DMS53 treated with DMSO at 0.1 percent for 48 hours (cell line): Measurements from ENCODE around the gene CEP68.
"Not testable (repeated sequence)": the region's sequence is repeated elsewhere in the genome, so short reads cannot be mapped to it uniquely, and the experiment has no call there.

Experiments
- DNase-seq: peaks from one replicate; lab custom pipeline; 2025; ENCODE audit not compliant: unreplicated experiment; lab: John Stamatoyannopoulos, UW

The CEP68 gene

GRCh38 chr2:65125457-65125856, 69.2 kb downstream of the CEP68 start:
- not testable (repeated sequence) for DNase-seq

GRCh38 chr2:65128297-65129190, 72.3 kb downstream of the CEP68 start:
- no peak for DNase-seq

GRCh38 chr2:65129286-65129825, 73.1 kb downstream of the CEP68 start:
- no peak for DNase-seq

- peak; percentile 98 for DNase-seq
Measured at GRCh38 chr2:65129826-65130663, 73.8 kb downstream of the CEP68 start, which contains the start of gene RAB1A. Gene RAB1A (minus strand): TSS chr2:65130106. CDS start chr2:65129915, 191 bp downstream.

GRCh38 chr2:65130664-65131175, 74.5 kb downstream of the CEP68 start:
- DNase-seq = peak; percentile 53

GRCh38 chr2:65132930-65133329, 76.7 kb downstream of the CEP68 start:
- not testable (repeated sequence) for DNase-seq

GRCh38 chr2:65133626-65134025, 77.4 kb downstream of the CEP68 start:
- DNase-seq = no peak

GRCh38 chr2:65134158-65134557, 77.9 kb downstream of the CEP68 start:
- no peak for DNase-seq

- no peak for DNase-seq
Measured at GRCh38 chr2:65136253-65136652, 80.0 kb downstream of the CEP68 start.
